HCT116 (cell line): Measurements from ENCODE around the gene SLC16A3. TPM values are rescaled to one million over a fixed set of nuclear protein-coding genes. Genes with fewer than 3 reads are reported as not detected.

Experiments
- ATAC-seq: fragments of 200-7000 bp; cut with Tn5 transposase; 2 replicates; pipeline ENCODE4 v1.9.1; 2020; ENCODE audit warnings: mild to moderate bottlenecking, moderate library complexity
- BruUV-seq: library from RNA; stranded (reverse); fragments of 400-500 nt; replicated peaks from 2 replicates; lab custom pipeline; 2021; lab: Mats Ljungman, UMichigan
- CTCF ChIA-PET: fragments of 300-600 bp; sonication (Branson Sonifier 250); formaldehyde crosslinking; loops from one replicate; lab custom pipeline; 2021; ENCODE audit warnings: antibody characterized with exemption; lab: Charles Lee
- POLR2A ChIA-PET: fragments of 300-600, 350-600 bp; sonication (Branson Sonifier 250); formaldehyde crosslinking; loops from one replicate; lab custom pipeline; 2021; ENCODE audit warnings: antibody characterized with exemption; lab: Charles Lee
- RAD21 ChIA-PET, 2 experiments: fragments of 300-600 bp; sonication (Branson Sonifier 250); formaldehyde crosslinking; loops; one replicate each; lab custom pipeline; 2023; ENCODE audit warnings: low total read pairs in 2 of 2; ENCODE audit not compliant: uncharacterized antibody in 2 of 2, unreplicated experiment in 2 of 2, low non-redundant PET in 1 of 2; lab: Charles Lee
- DNase-seq: peaks from one replicate; pipeline ENCODE4 v3.0.0-alpha.2; 2010; ENCODE audit warnings: low read depth, low spot score
- H2AFZ ChIP-seq: fragments of 200-600 bp; shearing (Covaris generic), sonication (generic); 2 replicates; pipeline ENCODE4 v1.6.1; 2017; ENCODE audit warnings: low read depth, mixed run types, mixed read lengths, antibody characterized with exemption, low read length; ENCODE audit not compliant: poor library complexity, severe bottlenecking
- H3K27ac ChIP-seq: 2 replicates; pipeline ENCODE4 v1.5.1; 2012; ENCODE audit warnings: low read depth, low read length
- H3K27me3 ChIP-seq: fragments of 200-600 bp; sonication (generic); 2 replicates; pipeline ENCODE4 v1.6.1; 2016; ENCODE audit warnings: mixed run types, low read length, mixed read lengths; ENCODE audit not compliant: insufficient read depth
- H3K36me3 ChIP-seq, 2 experiments: fragments of 200-500 bp in 1 of 2; fragments of 200-600 bp in 1 of 2; sonication (Bioruptor generic) in 1 of 2; sonication (generic) in 1 of 2; 2 replicates each; pipeline versions ENCODE4 v1.5.1 to v1.6.1; 2014 to 2016; ENCODE audit warnings: low read length in 2 of 2, inconsistent platforms in 1 of 2, mixed read lengths in 1 of 2, mixed run types in 1 of 2; ENCODE audit not compliant: insufficient read depth in 2 of 2, control insufficient read depth in 1 of 2
- H3K4me1 ChIP-seq, 2 experiments: fragments of 200-600 bp in 1 of 2; sonication (generic) in 1 of 2; 2 replicates each; pipeline versions ENCODE4 v1.5.1 to v1.6.1; 2012 to 2017; ENCODE audit warnings: low read length in 2 of 2, inconsistent platforms in 1 of 2, mild to moderate bottlenecking in 1 of 2, mixed read lengths in 1 of 2, mixed run types in 1 of 2, moderate library complexity in 1 of 2; ENCODE audit not compliant: insufficient read depth in 2 of 2, control insufficient read depth in 1 of 2
- H3K4me2 ChIP-seq: fragments of 200-600 bp; sonication (generic); 2 replicates; pipeline ENCODE4 v1.6.1; 2017; ENCODE audit warnings: mixed run types, low read length, mixed read lengths
- H3K4me3 ChIP-seq, 2 experiments: fragments of 200-600 bp in 1 of 2; sonication (generic) in 1 of 2; replicated peaks in 1 of 2; 2 replicates each; pipeline ENCODE4 v1.5.1; 2011 to 2016; ENCODE audit warnings: low read length in 2 of 2, control low read depth in 1 of 2, low read depth in 1 of 2, mild to moderate bottlenecking in 1 of 2, mixed read lengths in 1 of 2, mixed run types in 1 of 2
- H3K79me2 ChIP-seq: fragments of 200-600 bp; sonication (generic); 2 replicates; pipeline ENCODE4 v1.6.1; 2017; ENCODE audit warnings: mild to moderate bottlenecking, mixed run types, low read length, moderate library complexity, mixed read lengths; ENCODE audit not compliant: insufficient read depth
- H3K9ac ChIP-seq: fragments of 200-600 bp; sonication (generic); 2 replicates; pipeline ENCODE4 v1.6.1; 2016; ENCODE audit warnings: low read length, mixed read lengths
- H3K9me2 ChIP-seq: fragments of 200-600 bp; sonication (generic), shearing (Covaris generic); 2 replicates; pipeline ENCODE4 v1.6.1; 2017; ENCODE audit warnings: mixed run types, mild to moderate bottlenecking, moderate library complexity; ENCODE audit not compliant: insufficient read depth
- H3K9me3 ChIP-seq, 2 experiments: fragments of 200-500 bp in 1 of 2; fragments of 200-600 bp in 1 of 2; sonication (Bioruptor generic) in 1 of 2; sonication (generic) in 1 of 2; 2 replicates each; pipeline ENCODE4 v1.6.1; 2014 to 2017; ENCODE audit warnings: low read length in 2 of 2, mixed read lengths in 2 of 2, inconsistent platforms in 1 of 2, low read depth in 1 of 2, mild to moderate bottlenecking in 1 of 2, mixed run types in 1 of 2, moderate library complexity in 1 of 2; ENCODE audit not compliant: control insufficient read depth in 1 of 2, insufficient read depth in 1 of 2
- H4K20me1 ChIP-seq: fragments of 200-600 bp; sonication (generic), shearing (Covaris generic); 2 replicates; pipeline ENCODE4 v1.6.1; 2017; ENCODE audit warnings: mixed run types, mild to moderate bottlenecking, moderate library complexity; ENCODE audit not compliant: insufficient read depth
- CBX3 ChIP-seq: IDR thresholded peaks from 2 replicates; pipeline ENCODE4 v1.6.1; 2012; ENCODE audit warnings: low read depth
- CEBPB ChIP-seq: IDR thresholded peaks from 2 replicates; pipeline ENCODE4 v1.6.1; 2012; ENCODE audit warnings: low read depth
- CTCF ChIP-seq, 3 experiments: fragments of 200-600 bp in 1 of 3; sonication (generic) in 1 of 3; IDR thresholded peaks in 2 of 3; conservative IDR thresholded peaks in 1 of 3; 2 replicates each; pipeline ENCODE4 v1.5.1; 2012 to 2017; ENCODE audit warnings: low read depth in 2 of 3, low read length in 2 of 3, antibody characterized with exemption in 1 of 3, borderline replicate concordance in 1 of 3, control low read depth in 1 of 3, mild to moderate bottlenecking in 1 of 3, mixed read lengths in 1 of 3, mixed run types in 1 of 3, moderate library complexity in 1 of 3; ENCODE audit not compliant: insufficient read depth in 1 of 3
- FOSL1 ChIP-seq: IDR thresholded peaks from 2 replicates; pipeline ENCODE4 v1.6.1; 2012; ENCODE audit warnings: low read depth
- JUND ChIP-seq: IDR thresholded peaks from 2 replicates; pipeline ENCODE4 v1.6.1; 2012
- MAX ChIP-seq: IDR thresholded peaks from 2 replicates; pipeline ENCODE4 v1.6.1; 2012
- SIN3A ChIP-seq: IDR thresholded peaks from 2 replicates; pipeline ENCODE4 v1.6.1; 2012; ENCODE audit warnings: low read depth
- SP1 ChIP-seq: IDR thresholded peaks from 2 replicates; pipeline ENCODE4 v1.6.1; 2012; ENCODE audit warnings: low read depth
- ZFX ChIP-seq: fragments of 450-650 bp; IDR thresholded peaks from 2 replicates; pipeline ENCODE4 v1.6.1; 2017
- intact Hi-C: fragments of 100-400 bp; cut with micrococcal nuclease; formaldehyde crosslinking; loops from 2 replicates; pipeline ENCODE4 v1.10.0; 2022
- total RNA-seq: library from RNA; stranded (reverse); gene quantifications from one replicate; pipeline ENCODE4 v1.2.1, GENCODE V29; 2021; ENCODE audit not compliant: unreplicated experiment
- TF ChIP-seq, protein P1 (sequence below): IDR thresholded peaks from 2 replicates; pipeline ENCODE4 v1.6.1; 2012
- TF ChIP-seq, protein P2 (sequence below): IDR thresholded peaks from 2 replicates; pipeline ENCODE4 v1.6.1; 2011; ENCODE audit warnings: mild to moderate bottlenecking, low read length, moderate library complexity; ENCODE audit not compliant: insufficient replicate concordance; ENCODE audit errors: extremely low read depth

The SLC16A3 gene
- total RNA-seq, 1 experiment from 2014 or later = 445 TPM

DNA sequence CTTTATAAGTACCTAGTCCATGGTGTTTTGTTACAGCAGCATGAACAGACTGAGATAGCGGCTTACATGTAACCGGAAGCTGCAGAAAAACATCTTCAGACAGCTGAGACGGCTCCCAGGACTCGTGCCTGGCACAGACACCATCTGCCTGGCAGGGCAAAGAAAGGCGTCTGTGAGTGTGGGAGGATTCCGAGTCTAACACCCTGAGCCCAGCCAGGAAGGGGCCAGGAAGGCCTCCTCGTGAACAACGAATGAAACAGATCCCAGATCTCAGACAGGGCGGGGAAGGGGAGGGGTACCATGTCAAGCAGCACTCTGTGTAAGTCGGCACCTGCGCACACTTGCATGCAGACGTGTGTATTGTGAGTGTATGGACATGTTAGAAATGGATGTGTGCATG is 49.0 kb downstream of the SLC16A3 start:
- Histone ChIP-seq H3K4me1 (peaks cover 26 to 43% of the 10 kb centered on the region in 2 experiments), H4K20me1 (no peaks in the 10 kb centered on the region), H3K79me2 (peaks cover 5% of the 10 kb centered on the region; the same call in 1 of the 2 replicates), H3K27ac (no peak overlapping the region), H3K9me2 (no peaks in the 10 kb centered on the region), H3K9me3 (no peaks in the 10 kb centered on the region), H3K4me2 (no peak overlapping the region), H2AFZ (no peak overlapping the region), H3K4me3 (no peak overlapping the region), H3K9ac (no peak overlapping the region), H3K36me3 (no peaks in the 10 kb centered on the region), H3K27me3 (no peaks in the 10 kb centered on the region)
- ChIA-PET POLR2A (no interaction called here), RAD21 (no interaction called here), CTCF (no interaction called here)
- TF ChIP-seq SIN3A (no peak), FOSL1 (no peak), MAX (no peak), CBX3 (no peak), SP1 (no peak), ZFX (no peak)
- TF ChIP-seq, protein P1, sequence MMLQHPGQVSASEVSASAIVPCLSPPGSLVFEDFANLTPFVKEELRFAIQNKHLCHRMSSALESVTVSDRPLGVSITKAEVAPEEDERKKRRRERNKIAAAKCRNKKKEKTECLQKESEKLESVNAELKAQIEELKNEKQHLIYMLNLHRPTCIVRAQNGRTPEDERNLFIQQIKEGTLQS = no peak
- ATAC-seq (no peak), DNase-seq (no peak)
- BruUV-seq = no TSS peak
- intact Hi-C loops = no loop called here

- Histone ChIP-seq H3K4me1 (peaks cover 31 to 48% of the 10 kb centered on the region in 2 experiments), H3K9me3 (no peaks in the 10 kb centered on the region), H3K36me3 (no peaks in the 10 kb centered on the region), H4K20me1 (no peaks in the 10 kb centered on the region), H3K9ac (no peak overlapping the region), H3K27me3 (no peaks in the 10 kb centered on the region), H3K9me2 (no peaks in the 10 kb centered on the region), H2AFZ (no peak overlapping the region), H3K4me2 (no peak overlapping the region), H3K27ac (no peak overlapping the region), H3K4me3 (no peak overlapping the region), H3K79me2 (0 out of 2 replicates have a peak, but pooled peaks cover under 1% of the 10 kb centered on the region)
- RAD21 ChIA-PET = no interaction called here
- TF ChIP-seq, protein P2, sequence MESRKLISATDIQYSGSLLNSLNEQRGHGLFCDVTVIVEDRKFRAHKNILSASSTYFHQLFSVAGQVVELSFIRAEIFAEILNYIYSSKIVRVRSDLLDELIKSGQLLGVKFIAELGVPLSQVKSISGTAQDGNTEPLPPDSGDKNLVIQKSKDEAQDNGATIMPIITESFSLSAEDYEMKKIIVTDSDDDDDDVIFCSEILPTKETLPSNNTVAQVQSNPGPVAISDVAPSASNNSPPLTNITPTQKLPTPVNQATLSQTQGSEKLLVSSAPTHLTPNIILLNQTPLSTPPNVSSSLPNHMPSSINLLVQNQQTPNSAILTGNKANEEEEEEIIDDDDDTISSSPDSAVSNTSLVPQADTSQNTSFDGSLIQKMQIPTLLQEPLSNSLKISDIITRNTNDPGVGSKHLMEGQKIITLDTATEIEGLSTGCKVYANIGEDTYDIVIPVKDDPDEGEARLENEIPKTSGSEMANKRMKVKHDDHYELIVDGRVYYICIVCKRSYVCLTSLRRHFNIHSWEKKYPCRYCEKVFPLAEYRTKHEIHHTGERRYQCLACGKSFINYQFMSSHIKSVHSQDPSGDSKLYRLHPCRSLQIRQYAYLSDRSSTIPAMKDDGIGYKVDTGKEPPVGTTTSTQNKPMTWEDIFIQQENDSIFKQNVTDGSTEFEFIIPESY = no peak
- TF ChIP-seq CBX3 = no peak
- no peak for TF ChIP-seq JUND
- no peak for TF ChIP-seq CEBPB
- no peak for TF ChIP-seq SP1
- TF ChIP-seq CTCF (IDR thresholded peaks at IDR 0.05 in 2 of 3, conservative IDR thresholded peaks at IDR 0.05 in 1 of 3; ENCODE audit: borderline replicate concordance in 1 of 3, insufficient read depth in 1 of 3, low read depth in 2 of 3, low read length in 2 of 3) = no peak
- no peak for TF ChIP-seq ZFX
- CTCF ChIA-PET = no interaction called here
- no peak for DNase-seq
- POLR2A ChIA-PET = no interaction called here
- no TSS peak for BruUV-seq
- ATAC-seq = no peak
- intact Hi-C loops = no loop called here
Observed at GRCh38 chr17:82278308-82278707, 49.5 kb downstream of the SLC16A3 start.
